Measurements from ENCODE around the gene DAB2.

DNA sequence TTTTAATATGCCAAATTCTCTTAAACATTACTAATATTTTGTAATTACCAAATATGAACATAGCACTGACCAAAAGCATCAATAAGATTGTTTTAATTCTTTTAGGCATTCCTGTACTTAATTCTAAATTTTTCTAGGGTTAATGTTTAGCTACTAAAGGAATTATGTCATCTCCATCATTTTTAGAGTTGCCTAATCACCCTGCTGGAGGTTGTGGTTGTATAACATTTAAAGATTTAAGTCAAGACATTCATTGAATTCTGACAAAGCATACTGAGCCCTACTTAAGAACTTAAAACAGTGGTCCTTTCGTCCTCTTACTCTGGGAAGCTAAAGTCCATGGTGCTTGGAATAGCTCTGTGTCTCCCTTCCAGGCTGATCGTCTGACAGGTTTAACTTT is 28.1 kb upstream of the DAB2 start:
- TF ChIP-seq, protein P1, sequence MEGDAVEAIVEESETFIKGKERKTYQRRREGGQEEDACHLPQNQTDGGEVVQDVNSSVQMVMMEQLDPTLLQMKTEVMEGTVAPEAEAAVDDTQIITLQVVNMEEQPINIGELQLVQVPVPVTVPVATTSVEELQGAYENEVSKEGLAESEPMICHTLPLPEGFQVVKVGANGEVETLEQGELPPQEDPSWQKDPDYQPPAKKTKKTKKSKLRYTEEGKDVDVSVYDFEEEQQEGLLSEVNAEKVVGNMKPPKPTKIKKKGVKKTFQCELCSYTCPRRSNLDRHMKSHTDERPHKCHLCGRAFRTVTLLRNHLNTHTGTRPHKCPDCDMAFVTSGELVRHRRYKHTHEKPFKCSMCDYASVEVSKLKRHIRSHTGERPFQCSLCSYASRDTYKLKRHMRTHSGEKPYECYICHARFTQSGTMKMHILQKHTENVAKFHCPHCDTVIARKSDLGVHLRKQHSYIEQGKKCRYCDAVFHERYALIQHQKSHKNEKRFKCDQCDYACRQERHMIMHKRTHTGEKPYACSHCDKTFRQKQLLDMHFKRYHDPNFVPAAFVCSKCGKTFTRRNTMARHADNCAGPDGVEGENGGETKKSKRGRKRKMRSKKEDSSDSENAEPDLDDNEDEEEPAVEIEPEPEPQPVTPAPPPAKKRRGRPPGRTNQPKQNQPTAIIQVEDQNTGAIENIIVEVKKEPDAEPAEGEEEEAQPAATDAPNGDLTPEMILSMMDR (IDR thresholded peaks at IDR 0.05; ENCODE audit: low read depth, low read length, poor library complexity, severe bottlenecking) = no peak
- TF ChIP-seq EZH2phosphoT487 (IDR thresholded peaks at IDR 0.05; ENCODE audit: borderline replicate concordance, low read length) = no peak
